Breast epithelium (tissue), 4 donors: Measurements from ENCODE around the gene KIF21B. TPM values are rescaled to one million over a fixed set of nuclear protein-coding genes. Genes with fewer than 3 reads are reported as not detected.

Experiments
- DNase-seq, 2 donors: peaks; one replicate each; pipeline ENCODE4 v3.0.0-alpha.2; 2019; ENCODE audit warnings: low spot score in 2 of 2
- H3K27ac ChIP-seq, 2 donors: fragments of 200-600 bp; sonication (generic) in 1 of 2; one replicate each; pipeline ENCODE4 v1.5.1; 2016 to 2019; ENCODE audit warnings: mild to moderate bottlenecking in 1 of 2
- H3K27me3 ChIP-seq, 2 donors: fragments of 200-600 bp; sonication (generic) in 1 of 2; one replicate each; pipeline versions ENCODE4 v1.5.1 to v1.6.0; 2017 to 2019; ENCODE audit warnings: control low read depth in 1 of 2, mild to moderate bottlenecking in 1 of 2
- H3K36me3 ChIP-seq: fragments of 200-600 bp; one replicate; pipeline ENCODE4 v1.5.1; 2019
- H3K4me1 ChIP-seq, 2 donors: fragments of 200-600 bp; sonication (generic); one replicate each; pipeline ENCODE4 v1.5.1; 2016 to 2019; ENCODE audit warnings: control low read depth in 1 of 2
- H3K4me3 ChIP-seq, 3 donors: fragments of 200-600 bp; sonication (generic); 1 replicate in 2 of 3; 2 replicates in 1 of 3; pipeline ENCODE4 v1.5.1; 2016 to 2019; ENCODE audit warnings: mild to moderate bottlenecking in 3 of 3, moderate library complexity in 2 of 3
- H3K9me3 ChIP-seq, 2 donors: fragments of 200-600 bp; sonication (generic) in 1 of 2; one replicate each; pipeline ENCODE4 v1.5.1; 2016 to 2019; ENCODE audit warnings: control low read depth in 1 of 2
- POLR2A ChIP-seq: fragments of 450-650 bp; IDR thresholded peaks from one replicate; pipeline ENCODE4 v1.6.1; 2016; ENCODE audit warnings: antibody characterized with exemption, mild to moderate bottlenecking, moderate library complexity
- POLR2AphosphoS5 ChIP-seq, 3 donors: sonication (generic); formaldehyde crosslinking; IDR thresholded peaks; one replicate each; pipeline ENCODE4 v1.6.1; 2017; ENCODE audit warnings: antibody characterized with exemption in 3 of 3
- intact Hi-C: fragments of 100-400 bp; cut with DNase I; formaldehyde crosslinking; loops from one replicate; pipeline ENCODE4 v1.15.1; 2023; ENCODE audit warnings: low total_unique reads
- total RNA-seq, 3 donors: library from RNA; depleted of rRNA; stranded (reverse); fragments of >200 nt; gene quantifications; one replicate each; pipeline ENCODE4 v1.1.0, GENCODE V29; 2016
- TF ChIP-seq, protein P1 (sequence below), 3 donors: fragments of 450-650 bp; IDR thresholded peaks; one replicate each; pipeline ENCODE4 v1.5.1; 2016 to 2017; ENCODE audit warnings: antibody characterized with exemption in 3 of 3, mild to moderate bottlenecking in 3 of 3, moderate library complexity in 3 of 3

Gene KIF21B
- total RNA-seq, 3 donors from 2014 or later, result 0.96 to 2.6 (median 1.3) TPM

DNA sequence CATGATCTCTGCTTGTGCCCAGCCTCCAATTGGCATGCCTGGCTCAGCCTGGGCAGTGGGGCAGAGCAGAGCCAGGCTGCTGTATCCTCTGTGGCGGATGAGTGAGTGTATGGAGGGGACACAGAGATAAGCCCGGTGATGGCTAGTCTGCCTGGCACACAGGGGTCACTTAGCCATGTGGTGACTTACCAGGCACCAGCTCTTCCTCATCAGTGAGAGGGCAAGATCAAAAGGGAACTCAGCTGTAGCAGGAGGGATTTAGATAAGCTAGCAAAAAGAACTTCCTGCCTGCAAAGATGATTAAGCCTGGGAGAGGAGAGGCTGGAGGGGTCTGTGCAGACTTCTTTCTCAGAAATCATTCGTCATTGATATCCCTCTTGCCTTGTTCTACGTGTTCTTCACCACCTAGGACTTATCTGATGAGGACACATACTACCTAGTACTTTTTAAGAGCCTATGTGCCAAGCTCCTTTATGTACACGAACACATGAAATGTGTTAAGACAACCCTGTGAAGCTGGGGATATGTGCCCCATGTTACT, 7.9 kb downstream of the KIF21B start:
- no peaks in the 10 kb centered on the region for H3K4me1 ChIP-seq
- TF ChIP-seq POLR2A (no peak), POLR2AphosphoS5 (IDR thresholded peaks at IDR 0.05) (no peak)
- TF ChIP-seq, protein P1, sequence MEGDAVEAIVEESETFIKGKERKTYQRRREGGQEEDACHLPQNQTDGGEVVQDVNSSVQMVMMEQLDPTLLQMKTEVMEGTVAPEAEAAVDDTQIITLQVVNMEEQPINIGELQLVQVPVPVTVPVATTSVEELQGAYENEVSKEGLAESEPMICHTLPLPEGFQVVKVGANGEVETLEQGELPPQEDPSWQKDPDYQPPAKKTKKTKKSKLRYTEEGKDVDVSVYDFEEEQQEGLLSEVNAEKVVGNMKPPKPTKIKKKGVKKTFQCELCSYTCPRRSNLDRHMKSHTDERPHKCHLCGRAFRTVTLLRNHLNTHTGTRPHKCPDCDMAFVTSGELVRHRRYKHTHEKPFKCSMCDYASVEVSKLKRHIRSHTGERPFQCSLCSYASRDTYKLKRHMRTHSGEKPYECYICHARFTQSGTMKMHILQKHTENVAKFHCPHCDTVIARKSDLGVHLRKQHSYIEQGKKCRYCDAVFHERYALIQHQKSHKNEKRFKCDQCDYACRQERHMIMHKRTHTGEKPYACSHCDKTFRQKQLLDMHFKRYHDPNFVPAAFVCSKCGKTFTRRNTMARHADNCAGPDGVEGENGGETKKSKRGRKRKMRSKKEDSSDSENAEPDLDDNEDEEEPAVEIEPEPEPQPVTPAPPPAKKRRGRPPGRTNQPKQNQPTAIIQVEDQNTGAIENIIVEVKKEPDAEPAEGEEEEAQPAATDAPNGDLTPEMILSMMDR (IDR thresholded peaks at IDR 0.05), result no peak
- no peaks in the 10 kb centered on the region for H3K9me3 ChIP-seq
- H3K4me3 ChIP-seq, result no peak overlapping the region
- intact Hi-C loops, result loop anchor here (10.0 kb wide), 1 partner anchor 939 kb away; the partner anchor contains the start of gene TIMM17A
- H3K27ac ChIP-seq, result no peak overlapping the region
- H3K27me3 ChIP-seq, result peaks cover 0 to 9% of the 10 kb centered on the region in 2 donors
- no peak for DNase-seq
- no peaks in the 10 kb centered on the region for H3K36me3 ChIP-seq

DNA sequence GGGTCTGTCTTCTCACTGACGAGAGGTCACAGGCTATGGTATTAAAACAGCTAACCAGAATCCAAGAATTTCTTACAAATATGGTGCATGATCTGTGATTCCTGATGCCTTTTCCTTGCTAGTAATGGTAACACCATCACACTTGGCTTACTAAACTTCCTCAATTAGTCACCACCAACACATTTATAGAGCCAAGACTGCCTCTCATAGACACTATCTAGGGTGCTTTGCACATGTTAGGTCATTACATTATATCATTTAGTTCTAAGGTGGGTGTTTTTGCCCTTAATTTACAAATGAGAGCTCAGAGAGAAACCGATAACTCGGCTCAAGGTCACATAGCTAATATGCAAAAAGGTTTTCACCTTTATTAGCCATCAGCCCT, 8.7 kb downstream of the KIF21B start:
- intact Hi-C loops, result loop anchor here (10.0 kb wide), 1 partner anchor 940 kb away; the partner anchor contains the start of gene TIMM17A
- Histone ChIP-seq H3K27me3 (peaks cover 0 to 9% of the 10 kb centered on the region in 2 donors), H3K4me1 (no peaks in the 10 kb centered on the region), H3K36me3 (no peaks in the 10 kb centered on the region), H3K9me3 (no peaks in the 10 kb centered on the region), H3K4me3 (no peak overlapping the region), H3K27ac (no peak overlapping the region)
- TF ChIP-seq, protein P1 (IDR thresholded peaks at IDR 0.05), result no peak
- TF ChIP-seq POLR2A, result no peak
- DNase-seq, result no peak

DNA sequence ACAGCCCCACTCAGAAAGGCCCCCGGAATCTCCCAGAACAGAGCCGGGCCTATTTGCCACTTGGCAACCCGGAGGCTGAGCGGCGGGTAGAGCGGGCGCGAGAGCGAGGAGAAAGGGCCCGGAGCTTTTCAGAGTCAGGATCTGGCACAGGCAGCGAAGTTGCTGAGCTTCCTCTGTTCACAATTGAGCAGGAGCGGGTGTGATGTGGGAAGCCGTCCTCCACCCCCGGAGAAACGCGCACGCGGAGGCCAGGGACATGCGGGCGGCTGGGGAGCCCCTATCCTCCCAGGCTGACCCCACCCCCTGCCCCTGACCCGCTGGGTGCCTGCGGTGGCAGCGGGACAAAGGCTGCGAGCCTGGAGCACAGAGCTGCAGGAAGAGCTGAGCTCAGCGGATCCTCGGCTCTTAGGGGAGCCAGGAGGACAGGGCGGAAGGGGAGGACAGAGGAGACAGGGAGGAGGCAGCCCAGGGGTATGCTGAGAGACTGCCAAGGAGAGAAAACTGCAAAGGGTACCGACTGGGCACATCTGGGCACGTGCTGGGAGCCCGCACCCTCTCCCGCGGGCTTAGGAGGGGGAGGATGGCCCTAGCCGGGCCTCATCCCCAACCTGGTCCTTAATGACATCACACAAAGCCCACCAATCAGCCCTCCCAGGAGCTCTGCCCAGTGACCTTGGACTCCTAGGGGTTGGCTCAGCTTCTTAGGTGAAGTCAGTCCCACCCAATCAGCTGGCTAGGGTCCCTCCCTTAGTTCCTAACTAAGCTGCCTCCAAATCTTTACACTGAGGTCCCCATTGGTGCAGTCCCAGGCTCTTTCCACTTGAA, 9.3 kb downstream of the KIF21B start:
- Histone ChIP-seq H3K27me3 (peaks cover 0 to 9% of the 10 kb centered on the region in 2 donors), H3K9me3 (no peaks in the 10 kb centered on the region), H3K27ac (no peak overlapping the region), H3K4me1 (no peaks in the 10 kb centered on the region), H3K4me3 (peak overlapping the region in 2 of 3 donors; percentile 20 to 56), H3K36me3 (no peaks in the 10 kb centered on the region)
- TF ChIP-seq POLR2A (no peak), POLR2AphosphoS5 (IDR thresholded peaks at IDR 0.05) (no peak)
- TF ChIP-seq, protein P1 (IDR thresholded peaks at IDR 0.05), result no peak
- no peak for DNase-seq
- intact Hi-C loops, result loop anchor here (10.0 kb wide), 1 partner anchor 941 kb away; the partner anchor contains the start of gene TIMM17A

DNA sequence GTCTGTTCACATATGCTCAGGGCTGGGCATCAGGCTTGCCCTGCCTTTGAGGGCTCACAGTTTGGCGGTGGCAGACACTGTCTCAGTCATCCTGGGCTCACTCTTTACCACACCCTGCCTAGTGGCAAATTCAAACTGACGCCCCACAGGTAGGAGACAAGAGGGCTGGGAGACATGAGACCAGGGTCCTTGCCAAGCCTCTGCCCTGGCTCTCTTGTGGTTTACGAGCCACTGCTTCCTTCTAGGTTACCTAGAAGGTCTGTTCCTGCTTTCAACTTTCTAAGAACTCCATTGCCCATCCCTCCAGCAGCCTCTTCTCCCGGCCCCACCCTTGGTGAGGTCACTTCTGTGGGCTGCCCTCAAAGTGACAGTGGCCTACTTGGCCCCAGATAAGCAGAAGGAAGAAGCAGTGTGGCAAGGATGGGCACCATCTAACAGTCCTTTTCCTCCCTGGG, 10.5 kb downstream of the KIF21B start:
- no peak for DNase-seq
- Histone ChIP-seq H3K27ac (no peak overlapping the region), H3K9me3 (no peaks in the 10 kb centered on the region), H3K36me3 (no peaks in the 10 kb centered on the region), H3K27me3 (peaks cover 0 to 9% of the 10 kb centered on the region in 2 donors), H3K4me1 (no peaks in the 10 kb centered on the region), H3K4me3 (no peak overlapping the region)
- TF ChIP-seq POLR2A (no peak), POLR2AphosphoS5 (IDR thresholded peaks at IDR 0.05) (no peak)
- TF ChIP-seq, protein P1 (IDR thresholded peaks at IDR 0.05), result no peak
- intact Hi-C loops, result loop anchor here (10.0 kb wide), 1 partner anchor 942 kb away; the partner anchor contains the start of gene TIMM17A

DNA sequence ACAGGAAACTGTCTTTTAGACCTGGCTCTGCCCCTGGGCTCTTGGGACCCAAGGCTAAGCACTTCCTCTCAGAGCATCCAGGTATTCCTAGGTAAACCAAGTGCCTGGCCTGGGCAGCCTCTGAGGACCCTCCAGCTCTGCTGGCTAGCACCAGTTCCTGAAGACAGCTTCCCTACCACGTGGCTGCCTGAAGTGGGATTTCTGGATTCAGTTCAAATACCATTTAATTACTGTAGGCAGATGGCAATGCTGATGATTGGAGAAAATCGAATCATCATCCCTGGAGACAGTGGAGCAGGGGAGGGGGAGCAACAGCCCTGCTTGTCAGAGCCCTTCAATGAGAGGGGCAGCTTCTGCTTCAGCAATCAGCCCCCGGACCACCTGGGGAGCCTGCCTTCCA, 11.9 kb downstream of the KIF21B start:
- TF ChIP-seq, protein P1 (IDR thresholded peaks at IDR 0.05), result no peak
- TF ChIP-seq POLR2A, result no peak
- TF ChIP-seq POLR2AphosphoS5 (IDR thresholded peaks at IDR 0.05), result no peak
- Histone ChIP-seq H3K27ac (no peak overlapping the region), H3K36me3 (no peaks in the 10 kb centered on the region), H3K4me1 (no peaks in the 10 kb centered on the region), H3K27me3 (peaks cover 0 to 9% of the 10 kb centered on the region in 2 donors), H3K9me3 (no peaks in the 10 kb centered on the region), H3K4me3 (no peak overlapping the region)
- intact Hi-C loops, result loop anchor here (10.0 kb wide), 1 partner anchor 943 kb away; the partner anchor contains the start of gene TIMM17A
- DNase-seq, result no peak
